ENCODE data around the gene TMEM163. TPM values are rescaled to one million over a fixed set of nuclear protein-coding genes. Genes with fewer than 3 reads are reported as not detected.

The TMEM163 gene
- total RNA-seq, 4 donors from 2014 or later, result 0.42 to 1.3 (median 1.1) TPM

GRCh38 chr2:134663451-134664450 lies 55.0 kb downstream of the TMEM163 start:
- intact Hi-C loops (cut with DNase I), result no loop called here
- TF ChIP-seq POLR2AphosphoS5 (IDR thresholded peaks at IDR 0.05) (no peak), POLR2A (IDR thresholded peaks at IDR 0.05; ENCODE audit: low read depth) (no peak), EP300 (IDR thresholded peaks at IDR 0.05) (no peak), CTCF (IDR thresholded peaks at IDR 0.05) (no peak)

GRCh38 chr2:134662751-134663150 lies 56.0 kb downstream of the TMEM163 start:
- no peaks in the 10 kb centered on the region for H3K4me1 ChIP-seq
- no peaks in the 10 kb centered on the region for H3K9me3 ChIP-seq
- intact Hi-C loops (cut with DNase I), result no loop called here
- H3K27ac ChIP-seq (replicated peaks in 1 of 4), result no peak overlapping the region
- 92% methylated on average over 1 of the region's 1 CpG for WGBS
- no peak overlapping the region for H3K4me3 ChIP-seq
- peak; percentile 62 for DNase-seq (ENCODE audit: extremely low spot score)
- TF ChIP-seq EP300 (IDR thresholded peaks at IDR 0.05), result no peak
- no peak for TF ChIP-seq POLR2AphosphoS5 (IDR thresholded peaks at IDR 0.05)
- TF ChIP-seq POLR2A (IDR thresholded peaks at IDR 0.05; ENCODE audit: low read depth), result no peak
- TF ChIP-seq CTCF (IDR thresholded peaks at IDR 0.05), result no peak
- H3K27me3 ChIP-seq, result no peaks in the 10 kb centered on the region
- H3K36me3 ChIP-seq, result no peaks in the 10 kb centered on the region

More at GRCh38 chr2:134663451-134664450, 55.0 kb downstream of the TMEM163 start:
- H3K36me3 ChIP-seq, result no peaks in the 10 kb centered on the region
- 86% methylated on average over 8 of the region's 8 CpGs for WGBS
- peak; percentile 91 for DNase-seq (ENCODE audit: extremely low spot score)
- no peak overlapping the region for H3K4me3 ChIP-seq
- H3K27me3 ChIP-seq, result no peaks in the 10 kb centered on the region
- no peaks in the 10 kb centered on the region for H3K9me3 ChIP-seq
- no peaks in the 10 kb centered on the region for H3K4me1 ChIP-seq
- H3K27ac ChIP-seq (replicated peaks in 1 of 4), result no peak overlapping the region

DNA sequence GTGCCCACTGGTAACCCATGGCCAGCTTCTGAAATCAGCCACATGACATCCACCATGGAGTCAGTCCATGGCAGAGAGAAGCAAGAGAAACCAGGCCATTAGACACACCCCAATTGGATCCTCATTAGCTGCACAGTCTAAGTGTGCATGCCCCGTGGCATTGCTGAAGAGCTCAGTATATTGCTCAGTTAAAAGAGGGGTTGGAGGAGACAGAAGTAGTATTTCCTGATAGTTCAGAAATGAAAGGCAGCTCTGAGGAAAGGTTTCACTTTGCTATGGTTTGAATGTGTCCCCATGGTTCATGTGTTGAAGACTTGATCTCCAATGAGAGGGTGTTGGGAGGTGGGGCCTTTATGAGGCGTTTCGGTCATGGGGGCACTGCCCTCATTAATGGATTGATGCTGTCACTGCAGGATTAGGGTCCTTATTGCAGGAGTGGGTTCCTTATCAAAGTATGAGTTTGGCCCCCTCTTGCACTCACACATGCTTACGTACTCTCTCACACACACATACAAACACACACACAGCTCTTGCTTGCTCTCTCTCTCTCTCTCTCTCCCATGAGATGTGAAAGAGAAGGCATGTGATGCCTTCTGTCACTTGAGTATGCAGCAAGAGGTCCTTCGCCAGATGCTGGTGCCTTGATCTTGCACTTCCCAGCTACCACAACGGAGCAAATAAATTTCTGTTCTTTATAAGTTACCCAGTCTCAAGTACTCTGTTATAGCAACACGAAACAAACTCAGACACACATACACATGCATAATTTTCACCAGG lies 58.0 kb downstream of the TMEM163 start:
- no peaks in the 10 kb centered on the region for H3K36me3 ChIP-seq
- H3K27ac ChIP-seq (replicated peaks in 1 of 4), result no peak overlapping the region
- WGBS, result 90% methylated on average over 7 of the region's 7 CpGs
- TF ChIP-seq POLR2AphosphoS5 (IDR thresholded peaks at IDR 0.05) (no peak), EP300 (IDR thresholded peaks at IDR 0.05) (no peak), CTCF (IDR thresholded peaks at IDR 0.05) (no peak), POLR2A (IDR thresholded peaks at IDR 0.05; ENCODE audit: low read depth) (no peak)
- H3K4me1 ChIP-seq, result no peaks in the 10 kb centered on the region
- H3K9me3 ChIP-seq, result no peaks in the 10 kb centered on the region
- H3K4me3 ChIP-seq, result no peak overlapping the region
- H3K27me3 ChIP-seq, result peaks cover 0 to 3% (median 0%) of the 10 kb centered on the region in 4 donors
- DNase-seq (ENCODE audit: extremely low spot score), result peak; percentile 84
- intact Hi-C loops (cut with DNase I), result no loop called here

DNA sequence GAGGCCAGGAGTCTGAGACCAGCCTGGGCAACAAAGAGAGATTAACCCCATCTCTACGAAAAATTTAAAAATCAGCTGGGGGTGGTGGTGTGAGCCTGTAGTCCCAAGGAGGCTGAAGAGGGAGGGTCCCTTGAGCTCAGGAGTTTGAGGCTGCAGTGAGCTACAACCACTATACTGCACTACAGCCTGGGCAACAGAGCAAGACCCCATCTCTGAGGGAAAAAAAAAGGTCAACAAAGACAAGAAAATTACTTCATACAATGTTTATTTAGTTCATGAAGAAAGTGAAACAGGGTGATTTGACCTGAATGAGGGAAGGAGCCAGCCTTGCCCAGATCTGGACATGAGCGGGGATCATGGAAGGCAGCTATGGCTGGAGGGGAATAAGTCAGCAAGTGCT lies 59.1 kb downstream of the TMEM163 start:
- H3K4me1 ChIP-seq, result no peaks in the 10 kb centered on the region
- intact Hi-C loops (cut with DNase I), result no loop called here
- no peak overlapping the region for H3K27ac ChIP-seq (replicated peaks in 1 of 4)
- H3K9me3 ChIP-seq, result no peaks in the 10 kb centered on the region
- H3K36me3 ChIP-seq, result no peaks in the 10 kb centered on the region
- 82% methylated on average over 2 of the region's 2 CpGs for WGBS
- DNase-seq (ENCODE audit: extremely low spot score), result peak; percentile 42
- no peak for TF ChIP-seq EP300 (IDR thresholded peaks at IDR 0.05)
- TF ChIP-seq POLR2A (IDR thresholded peaks at IDR 0.05; ENCODE audit: low read depth), result no peak
- no peak for TF ChIP-seq POLR2AphosphoS5 (IDR thresholded peaks at IDR 0.05)
- TF ChIP-seq CTCF (IDR thresholded peaks at IDR 0.05), result no peak
- H3K27me3 ChIP-seq, result peaks cover 0 to 3% (median 0%) of the 10 kb centered on the region in 4 donors
- H3K4me3 ChIP-seq, result no peak overlapping the region

Measured in esophagus muscularis mucosa (tissue), 4 donors.